GM12878 (cell line): ENCODE measurements around the gene TMOD2. TPM values are rescaled to one million over a fixed set of nuclear protein-coding genes. Genes with fewer than 3 reads are reported as not detected.

Experiments used
- ATAC-seq: fragments of 200-7000 bp; cut with Tn5 transposase; 3 replicates; pipeline ENCODE4 v1.9.1; 2020; ENCODE audit warnings: mild to moderate bottlenecking, moderate library complexity
- BruUV-seq: library from RNA; stranded (reverse); fragments of 400-500 nt; replicated peaks from 2 replicates; lab custom pipeline; 2021; lab: Mats Ljungman, UMichigan
- CTCF ChIA-PET: fragments of 300-600 bp; sonication (Branson Sonifier 250); formaldehyde crosslinking; extraction: SDS; loops from one replicate; lab custom pipeline; 2021; ENCODE audit warnings: inconsistent platforms; lab: Yijun Ruan, JAX
- POLR2A ChIA-PET: fragments of 350-600 bp; formaldehyde crosslinking; extraction: SDS; loops from one replicate; lab custom pipeline; 2021; ENCODE audit warnings: inconsistent platforms; lab: Charles Lee
- RAD21 ChIA-PET: fragments of 300-600 bp; sonication (Branson Sonifier 250); formaldehyde crosslinking; loops from one replicate; lab custom pipeline; 2023; ENCODE audit warnings: antibody characterized with exemption; ENCODE audit not compliant: unreplicated experiment; lab: Charles Lee
- SMC1A ChIA-PET: fragments of 300-600 bp; sonication (Branson Sonifier 250); formaldehyde crosslinking; loops from one replicate; lab custom pipeline; 2023; ENCODE audit not compliant: unreplicated experiment, uncharacterized antibody; lab: Charles Lee
- DNase-seq: peaks from one replicate; pipeline ENCODE4 v3.0.0-alpha.2; 2011; ENCODE audit warnings: low read depth, low spot score
- FAIRE-seq: peaks from 3 replicates; lab custom pipeline; 2011; peaks lifted over from hg19 to GRCh38; lab: Jason Lieb, UNC
- H2AFZ ChIP-seq: 2 replicates; pipeline ENCODE4 v1.6.0; 2011; ENCODE audit warnings: low read depth, low read length, control low read depth; ENCODE audit not compliant: control insufficient read depth
- H3K27ac ChIP-seq: 2 replicates; pipeline ENCODE4 v1.5.1; 2011; ENCODE audit warnings: control low read depth; ENCODE audit not compliant: control insufficient read depth, insufficient read depth
- H3K27me3 ChIP-seq, 2 experiments: replicated peaks in 1 of 2; 2 replicates each; pipeline versions ENCODE4 v1.6.0 to v1.6.1; 2011; ENCODE audit warnings: low read length in 1 of 2; ENCODE audit not compliant: control insufficient read depth in 2 of 2, insufficient read depth in 2 of 2
- H3K36me3 ChIP-seq, 2 experiments: 2 replicates each; pipeline ENCODE4 v1.5.1; 2011; ENCODE audit warnings: low read length in 1 of 2; ENCODE audit not compliant: control insufficient read depth in 2 of 2, insufficient read depth in 2 of 2
- H3K4me1 ChIP-seq: 2 replicates; pipeline ENCODE4 v1.6.1; 2011; ENCODE audit warnings: mild to moderate bottlenecking, low read length, moderate library complexity, mixed read lengths; ENCODE audit not compliant: control insufficient read depth, insufficient read depth
- H3K4me2 ChIP-seq: 2 replicates; pipeline ENCODE4 v1.6.0; 2011; ENCODE audit warnings: control low read depth; ENCODE audit not compliant: control insufficient read depth, insufficient read depth
- H3K4me3 ChIP-seq: fragments of 200-600 bp; sonication (generic); 2 replicates; pipeline ENCODE4 v1.5.1; 2016
- H3K79me2 ChIP-seq: 2 replicates; pipeline ENCODE4 v1.6.0; 2011; ENCODE audit warnings: low read length; ENCODE audit not compliant: control insufficient read depth, insufficient read depth
- H3K9ac ChIP-seq: 2 replicates; pipeline ENCODE4 v1.8.0; 2011; ENCODE audit warnings: low read length, control low read depth, mixed read lengths; ENCODE audit not compliant: control insufficient read depth, insufficient read depth
- H3K9me3 ChIP-seq: replicated peaks from 3 replicates; pipeline ENCODE4 v1.5.1; 2011; ENCODE audit warnings: mild to moderate bottlenecking, low read length; ENCODE audit not compliant: control insufficient read depth, insufficient read depth
- H4K20me1 ChIP-seq: 2 replicates; pipeline ENCODE4 v1.6.0; 2011; ENCODE audit not compliant: control insufficient read depth, insufficient read depth
- CTCF ChIP-seq, 3 experiments: IDR thresholded peaks in 2 of 3; conservative IDR thresholded peaks in 1 of 3; 2 replicates each; pipeline ENCODE4 v1.5.1; 2011; ENCODE audit warnings: low read depth in 3 of 3, low read length in 3 of 3, mild to moderate bottlenecking in 3 of 3, control low read depth in 2 of 3, moderate library complexity in 2 of 3, inconsistent platforms in 1 of 3, mixed read lengths in 1 of 3; ENCODE audit not compliant: control insufficient read depth in 2 of 3, insufficient read depth in 1 of 3; ENCODE audit errors: extremely low read depth in 1 of 3
- HSF1 ChIP-seq: fragments of 150-350 bp; IDR thresholded peaks from 2 replicates; pipeline ENCODE4 v1.6.1; 2014; ENCODE audit warnings: mild to moderate bottlenecking, low read depth, low read length
- IKZF2 ChIP-seq, 2 experiments: fragments of 450-650 bp; IDR thresholded peaks; 2 replicates each; pipeline ENCODE4 v1.6.1; 2017; ENCODE audit warnings: mild to moderate bottlenecking in 2 of 2, moderate library complexity in 2 of 2
- MAX ChIP-seq: IDR thresholded peaks from 2 replicates; pipeline ENCODE4 v1.6.1; 2012; ENCODE audit warnings: low read depth, low read length, improper control_type of control experiment
- NR2C2 ChIP-seq: IDR thresholded peaks from 2 replicates; pipeline ENCODE4 v1.6.1; 2011; ENCODE audit warnings: borderline replicate concordance, low read depth; ENCODE audit not compliant: control insufficient read depth, insufficient read length
- RAD21 ChIP-seq: IDR thresholded peaks from 2 replicates; pipeline ENCODE4 v1.6.1; 2011; ENCODE audit warnings: mild to moderate bottlenecking, low read depth, low read length, moderate library complexity; ENCODE audit not compliant: insufficient read depth
- TARDBP ChIP-seq: IDR thresholded peaks from 2 replicates; pipeline ENCODE4 v1.6.1; 2016; ENCODE audit warnings: borderline replicate concordance
- WGBS: methylation state at CpG from one replicate; pipeline ENCODE4 v1.1.6; 2016; ENCODE audit warnings: low lambda C conversion rate; ENCODE audit not compliant: insufficient replicate concordance, insufficient coverage; ENCODE audit errors: missing lambda C conversion rate; 5-methylcytosine and 5-hydroxymethylcytosine counted together
- in situ Hi-C: fragments of 300-500 bp; cut with MboI; formaldehyde crosslinking; loops from 9 replicates; pipeline ENCODE4 v1.14.3; 2018; ENCODE audit warnings: mixed read lengths
- intact Hi-C: fragments of 100-400 bp; cut with micrococcal nuclease; formaldehyde crosslinking; loops from one replicate; pipeline ENCODE4 v1.14.2; 2022; ENCODE audit not compliant: unreplicated experiment
- polyA plus RNA-seq, 11 experiments: library from polyadenylated mRNA; depleted of rRNA in 4 of 11; unstranded in 6 of 11; stranded (reverse) in 5 of 11; fragments of >200 nt; fragmentation: Nextera tagmentation in 4 of 11; fragmentation: Illumina TruSeq in 1 of 11; extraction: Ambion mirVana in 4 of 11; extraction: Trizol in 1 of 11; gene quantifications; 1 replicate in 1 of 11; 2 replicates in 10 of 11; pipeline versions ENCODE4 v1.2.1 to v1.2.3, GENCODE V29; 2011 to 2016; ENCODE audit warnings: inconsistent platforms in 2 of 11, missing spikeins in 2 of 11, low read depth in 1 of 11
- total RNA-seq, 4 experiments: library from RNA; depleted of rRNA in 3 of 4; stranded (reverse); fragments of >200 nt in 3 of 4; fragmentation: Illumina TruSeq in 1 of 4; extraction: Trizol in 1 of 4; gene quantifications; 2 replicates each; pipeline versions ENCODE4 v1.2.1 to v1.2.3, GENCODE V29; 2013 to 2021

The TMOD2 gene
- total and polyA plus RNA-seq, 10 of the 15 experiments (the other 5 are each of a cell fraction or from before 2014, with no cell fraction given) = 0.61 to 15.2 (median 6.3) TPM

GRCh38 chr15:51801391-51801835 lies 50.0 kb downstream of the TMOD2 start:
- peak; percentile 38 to 64 (median 55) for TF ChIP-seq CTCF (IDR thresholded peaks at IDR 0.05 in 2 of 3, conservative IDR thresholded peaks at IDR 0.05 in 1 of 3; ENCODE audit: control insufficient read depth in 2 of 3, extremely low read depth in 1 of 3, insufficient read depth in 1 of 3, low read depth in 3 of 3, low read length in 3 of 3)
- no peak for TF ChIP-seq TARDBP
- 0 out of 2 replicates have a peak, but pooled peaks have one; percentile 4 for TF ChIP-seq RAD21
- TF ChIP-seq HSF1 = no peak
- TF ChIP-seq IKZF2 (IDR thresholded peaks at IDR 0.05) = no peak
- no peak for TF ChIP-seq NR2C2
- TF ChIP-seq MAX = no peak
- in situ Hi-C loops = no loop called here
- Histone ChIP-seq H4K20me1 (no peaks in the 10 kb centered on the region), H2AFZ (no peak overlapping the region), H3K4me2 (no peak overlapping the region), H3K36me3 (no peaks in the 10 kb centered on the region), H3K27me3 (no peaks in the 10 kb centered on the region), H3K79me2 (no peaks in the 10 kb centered on the region), H3K4me3 (no peak overlapping the region), H3K9me3 (no peaks in the 10 kb centered on the region), H3K4me1 (no peaks in the 10 kb centered on the region; the same call in 1 of the 2 replicates), H3K27ac (no peak overlapping the region), H3K9ac (no peak overlapping the region)
- FAIRE-seq (no peak), DNase-seq (no peak), ATAC-seq (peak; percentile 83)
- ChIA-PET CTCF (interaction anchor here (1.0 to 1.3 kb wide), 3 partner anchors 24 to 151 kb away, joined by 3 to 4 read pairs (median 4); no protein-coding TSS in a partner anchor), RAD21 (no interaction called here), SMC1A (interaction anchor here (0.9 to 1.0 kb wide), 3 partner anchors 42 to 151 kb away, joined by 3 to 4 read pairs (median 3); no protein-coding TSS in a partner anchor), POLR2A (no interaction called here)
- BruUV-seq = no TSS peak
- WGBS = 57% methylated on average over 3 of the region's 3 CpGs
- intact Hi-C loops = no loop called here
